Omental fat pad (tissue), 4 donors: ENCODE results near the gene TOMT. TPM values are rescaled to one million over a fixed set of nuclear protein-coding genes. Genes with fewer than 3 reads are reported as not detected.

Source experiments
- ATAC-seq: fragments of 150-250 bp; one replicate; pipeline ENCODE4 v1.9.1; 2016; ENCODE audit warnings: mild to moderate bottlenecking, moderate library complexity; ENCODE audit not compliant: low FRiP score
- DNase-seq: peaks from one replicate; pipeline ENCODE4 v3.0.0-alpha.2; 2019; ENCODE audit warnings: low spot score
- total RNA-seq, 4 donors: library from RNA; depleted of rRNA; stranded (reverse); fragments of >200 nt; gene quantifications; one replicate each; pipeline ENCODE4 v1.1.0, GENCODE V29; 2016
- TF ChIP-seq, protein P1 (sequence below), 3 donors: fragments of 450-650 bp; IDR thresholded peaks; one replicate each; pipeline ENCODE4 v1.5.1; 2016 to 2017; ENCODE audit warnings: antibody characterized with exemption in 3 of 3, mild to moderate bottlenecking in 3 of 3, moderate library complexity in 2 of 3

Gene TOMT
- total RNA-seq, 4 donors from 2014 or later: not detected

DNA sequence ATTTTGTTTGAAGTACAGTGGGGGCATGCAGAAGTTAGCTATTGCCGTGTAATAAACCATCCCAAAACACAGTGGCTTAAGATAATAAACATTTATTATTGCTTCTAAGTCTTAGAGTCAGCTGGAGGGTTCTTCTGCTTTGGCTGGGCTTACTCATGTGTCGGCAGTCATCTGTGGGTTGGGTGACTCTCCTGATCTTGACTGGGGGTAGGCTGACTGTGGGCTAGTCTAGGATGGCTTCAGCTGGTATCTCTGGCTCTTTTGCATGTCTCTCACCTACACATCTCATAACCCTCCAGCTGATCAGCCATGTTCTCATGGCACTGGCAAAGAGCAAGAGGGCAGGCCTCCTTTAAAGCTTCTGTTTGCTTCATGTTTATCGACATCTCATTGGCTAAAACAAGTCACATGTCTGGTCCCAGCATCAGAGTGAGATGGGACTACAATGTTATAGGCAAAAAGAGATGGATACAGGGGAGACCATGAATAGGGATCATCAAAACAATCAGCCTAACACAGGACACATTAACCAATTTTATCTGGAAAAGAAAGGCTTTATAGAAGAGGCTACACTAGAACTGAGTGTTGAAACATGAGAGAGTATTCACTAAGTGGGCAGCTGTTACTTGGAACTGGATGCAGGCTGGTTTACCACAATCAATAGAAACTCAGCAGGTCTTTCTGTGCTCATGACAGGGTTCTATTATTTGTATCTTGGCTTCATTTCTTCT lies 19.9 kb upstream of the TOMT start:
- DNase-seq: no peak
- TF ChIP-seq, protein P1, sequence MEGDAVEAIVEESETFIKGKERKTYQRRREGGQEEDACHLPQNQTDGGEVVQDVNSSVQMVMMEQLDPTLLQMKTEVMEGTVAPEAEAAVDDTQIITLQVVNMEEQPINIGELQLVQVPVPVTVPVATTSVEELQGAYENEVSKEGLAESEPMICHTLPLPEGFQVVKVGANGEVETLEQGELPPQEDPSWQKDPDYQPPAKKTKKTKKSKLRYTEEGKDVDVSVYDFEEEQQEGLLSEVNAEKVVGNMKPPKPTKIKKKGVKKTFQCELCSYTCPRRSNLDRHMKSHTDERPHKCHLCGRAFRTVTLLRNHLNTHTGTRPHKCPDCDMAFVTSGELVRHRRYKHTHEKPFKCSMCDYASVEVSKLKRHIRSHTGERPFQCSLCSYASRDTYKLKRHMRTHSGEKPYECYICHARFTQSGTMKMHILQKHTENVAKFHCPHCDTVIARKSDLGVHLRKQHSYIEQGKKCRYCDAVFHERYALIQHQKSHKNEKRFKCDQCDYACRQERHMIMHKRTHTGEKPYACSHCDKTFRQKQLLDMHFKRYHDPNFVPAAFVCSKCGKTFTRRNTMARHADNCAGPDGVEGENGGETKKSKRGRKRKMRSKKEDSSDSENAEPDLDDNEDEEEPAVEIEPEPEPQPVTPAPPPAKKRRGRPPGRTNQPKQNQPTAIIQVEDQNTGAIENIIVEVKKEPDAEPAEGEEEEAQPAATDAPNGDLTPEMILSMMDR (IDR thresholded peaks at IDR 0.05): no peak
- ATAC-seq: no peak

DNA sequence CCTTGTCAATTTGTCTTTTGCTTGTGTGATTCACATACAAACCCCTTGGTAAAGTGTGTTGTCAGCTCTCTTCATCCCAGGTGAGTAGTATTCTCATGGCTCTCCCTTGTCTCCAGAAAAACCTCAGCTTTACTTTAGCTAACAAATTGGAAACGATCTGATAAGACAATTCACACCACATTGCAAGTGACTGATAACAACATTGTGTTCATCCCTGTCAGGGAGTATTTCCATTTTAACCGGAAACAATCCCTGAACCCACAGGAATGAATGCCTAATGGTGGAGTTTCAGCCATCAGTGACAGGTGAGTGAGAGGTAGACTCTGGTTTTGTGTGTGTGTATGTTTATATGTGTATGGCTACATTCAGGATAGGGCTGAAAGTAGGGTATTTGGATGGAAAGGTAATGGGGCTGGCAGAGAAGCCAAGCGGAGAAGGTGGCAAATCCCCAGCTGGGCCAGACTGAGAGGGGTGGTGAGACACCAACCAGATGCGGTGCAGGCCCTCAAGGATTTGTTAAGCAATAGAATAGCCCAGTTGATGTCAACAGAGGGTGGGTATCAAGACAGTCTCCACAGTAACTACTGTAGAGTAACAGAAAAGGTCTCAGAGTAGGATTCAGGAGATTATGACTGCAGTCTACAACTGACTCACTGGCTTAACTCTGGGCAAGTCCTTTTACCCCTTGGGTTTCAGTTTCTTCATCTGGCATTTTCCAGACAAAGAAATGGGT lies 17.5 kb upstream of the TOMT start:
- TF ChIP-seq, protein P1 (IDR thresholded peaks at IDR 0.05): no peak
- DNase-seq (no peak), ATAC-seq (no peak)

DNA sequence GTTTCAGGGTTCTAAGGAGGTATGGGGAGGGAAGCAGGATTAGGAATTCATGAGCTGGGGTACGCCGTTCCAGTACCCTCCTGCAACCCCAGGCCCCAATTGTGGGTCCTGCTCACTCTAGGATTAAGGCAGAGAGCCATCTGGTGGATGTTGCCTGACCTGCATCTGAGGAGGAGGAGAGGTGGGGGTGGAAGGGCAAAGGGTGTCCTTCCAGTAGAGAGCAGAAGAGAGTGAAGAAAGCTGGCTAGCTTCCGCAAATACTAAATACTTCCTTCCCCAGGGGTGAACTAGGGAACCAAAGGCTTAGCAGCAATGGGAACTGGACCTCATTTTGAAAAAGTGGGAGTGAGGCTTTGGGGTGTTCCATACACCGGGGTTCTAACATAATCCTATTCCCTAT lies 14.4 kb upstream of the TOMT start:
- DNase-seq: peak; percentile 69

DNA sequence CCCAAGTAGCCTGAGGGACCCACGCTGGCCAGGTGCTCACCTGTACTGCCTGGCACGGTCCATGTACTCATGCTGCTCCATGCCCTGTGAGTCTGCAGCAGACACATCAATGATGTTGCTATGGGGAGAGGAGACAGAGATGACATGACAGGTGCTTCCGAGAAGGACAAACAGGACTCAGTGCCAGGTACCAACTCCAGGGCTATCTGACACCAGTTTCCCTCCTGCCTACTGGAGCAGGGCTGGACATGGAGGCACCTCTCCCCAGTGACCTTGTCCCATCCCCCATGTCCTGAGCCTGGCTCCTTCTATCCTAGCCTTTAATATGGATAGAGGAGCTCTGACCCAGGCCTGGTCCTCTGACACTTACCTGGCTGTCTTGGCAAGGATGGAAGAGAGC lies 7.0 kb upstream of the TOMT start:
- DNase-seq (no peak), ATAC-seq (no peak)
- TF ChIP-seq, protein P1 (IDR thresholded peaks at IDR 0.05): no peak

More for the DNA sequence above, 14.4 kb upstream of the TOMT start:
- TF ChIP-seq, protein P1 (IDR thresholded peaks at IDR 0.05): peak in 1 of 3 donors; percentile 71
- ATAC-seq: peak; percentile 91

DNA sequence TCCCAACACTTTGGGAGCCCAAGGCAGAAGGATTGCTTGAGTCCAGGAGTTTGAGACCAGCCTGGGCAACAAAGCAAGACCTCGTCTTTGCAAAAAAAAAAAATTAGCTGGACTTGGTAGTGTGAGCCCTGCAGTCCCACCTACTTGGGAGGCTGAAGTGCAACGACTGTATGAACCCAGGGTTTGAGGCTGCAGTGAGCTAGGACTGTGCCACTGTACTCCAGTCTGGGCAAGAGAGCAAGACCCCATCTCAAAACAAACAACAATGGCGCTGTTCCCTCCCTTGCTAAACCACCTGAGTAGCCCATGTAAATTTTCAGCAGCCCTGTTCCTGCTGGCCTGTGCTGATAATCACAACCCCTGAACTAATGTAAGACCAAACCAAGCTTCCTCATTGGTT lies 5.7 kb upstream of the TOMT start:
- TF ChIP-seq, protein P1 (IDR thresholded peaks at IDR 0.05): no peak
- ATAC-seq (no peak), DNase-seq (no peak)

DNA sequence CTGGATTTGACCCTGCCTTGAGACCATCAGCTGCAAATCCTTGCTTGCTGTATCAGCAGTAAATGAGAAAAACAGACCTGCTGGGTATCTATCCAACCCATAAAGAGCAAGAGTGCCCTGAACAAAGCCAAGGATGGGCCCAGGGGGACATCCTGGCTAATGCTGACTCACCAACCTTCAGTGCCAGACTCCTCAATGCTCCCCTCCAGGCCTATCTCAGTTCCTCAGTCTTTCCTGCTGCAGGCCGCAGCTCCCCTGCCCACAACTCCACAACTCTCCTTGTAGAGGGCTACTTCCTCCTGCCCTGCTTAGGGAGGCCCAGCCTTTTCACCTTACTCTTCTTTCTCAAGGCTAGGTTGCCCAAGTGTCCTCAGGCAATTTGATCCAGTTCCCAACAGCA lies 5.3 kb upstream of the TOMT start:
- DNase-seq (no peak), ATAC-seq (no peak)
- TF ChIP-seq, protein P1 (IDR thresholded peaks at IDR 0.05): no peak

DNA sequence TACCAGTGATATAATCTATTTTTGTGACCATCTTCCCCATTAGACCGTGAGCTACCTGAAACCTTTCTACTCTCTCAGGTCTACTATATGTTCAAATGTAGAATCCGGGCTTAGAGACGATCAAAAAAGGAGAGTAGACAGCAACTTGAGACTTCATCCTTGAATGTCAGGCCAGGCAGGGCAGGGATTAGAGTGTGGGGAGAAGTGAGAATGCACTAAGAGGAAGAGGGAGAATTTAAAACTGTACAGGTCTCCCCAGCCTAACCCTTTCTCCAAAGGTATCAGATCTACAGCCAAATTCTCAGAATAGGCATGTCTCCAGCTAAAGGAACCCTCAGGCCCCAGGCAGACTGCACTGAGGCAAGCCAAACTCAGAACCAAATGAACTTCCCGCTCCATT lies 3.6 kb upstream of the TOMT start:
- TF ChIP-seq, protein P1 (IDR thresholded peaks at IDR 0.05): no peak
- ATAC-seq (no peak), DNase-seq (no peak)
